B cell (primary cell): ENCODE data around the gene ASIC1. TPM values are rescaled to one million over a fixed set of nuclear protein-coding genes. Genes with fewer than 3 reads are reported as not detected.

Experiments used
- ATAC-seq: fragments of 200-7000 bp; cut with Tn5 transposase; one replicate; pipeline ENCODE4 v1.10.0; 2021; ENCODE audit warnings: low read depth, mild to moderate bottlenecking, moderate number of reproducible peaks, moderate library complexity
- CTCF ChIA-PET: fragments of 350-600 bp; sonication (Branson Sonifier 250); formaldehyde crosslinking; loops from one replicate; lab custom pipeline; 2021; ENCODE audit warnings: antibody characterized with exemption, inconsistent platforms; lab: Charles Lee
- POLR2A ChIA-PET: fragments of 350-600 bp; sonication (Branson Sonifier 250); formaldehyde crosslinking; loops from one replicate; lab custom pipeline; 2021; ENCODE audit warnings: antibody characterized with exemption; lab: Charles Lee
- DNase-seq: peaks from one replicate; pipeline ENCODE4 v3.0.0; 2013
- H2AFZ ChIP-seq: 2 replicates; pipeline ENCODE4 v1.6.1; 2012; ENCODE audit warnings: mild to moderate bottlenecking, low read depth, low read length; ENCODE audit not compliant: insufficient read depth, poor library complexity, severe bottlenecking
- H3K27ac ChIP-seq, 2 donors: 1 replicate in 1 of 2; 2 replicates in 1 of 2; pipeline ENCODE4 v1.5.1; 2012 to 2013; ENCODE audit warnings: low read length in 2 of 2, mild to moderate bottlenecking in 2 of 2, moderate library complexity in 1 of 2
- H3K27me3 ChIP-seq, 4 experiments: fragments of 200-600 bp in 1 of 4; sonication (generic) in 1 of 4; replicated peaks in 1 of 4; 1 replicate in 2 of 4; 2 replicates in 2 of 4; pipeline versions ENCODE4 v1.6.1 to v1.7.0; 2013 to 2016; ENCODE audit warnings: low read length in 3 of 4, mild to moderate bottlenecking in 2 of 4, mixed read lengths in 1 of 4, moderate library complexity in 1 of 4; ENCODE audit not compliant: insufficient read depth in 4 of 4, control insufficient read depth in 3 of 4; ENCODE audit errors: control extremely low read depth in 1 of 4
- H3K36me3 ChIP-seq, 2 experiments: replicated peaks in 1 of 2; 1 replicate in 1 of 2; 2 replicates in 1 of 2; pipeline versions ENCODE4 v1.6.1 to v1.7.1; 2013; ENCODE audit warnings: low read length in 1 of 2; ENCODE audit not compliant: insufficient read depth in 2 of 2, control insufficient read depth in 1 of 2; ENCODE audit errors: control extremely low read depth in 1 of 2, extremely low read depth in 1 of 2
- H3K4me1 ChIP-seq, 2 donors: fragments of 200-600 bp in 1 of 2; sonication (generic) in 1 of 2; 1 replicate in 1 of 2; 2 replicates in 1 of 2; pipeline versions ENCODE4 v1.5.1 to v1.6.1; 2013 to 2017; ENCODE audit warnings: low read length in 2 of 2; ENCODE audit not compliant: control insufficient read depth in 2 of 2, insufficient read depth in 2 of 2
- H3K4me2 ChIP-seq: replicated peaks from 2 replicates; pipeline ENCODE3; 2012; ENCODE audit warnings: mild to moderate bottlenecking, low read depth, low read length; ENCODE audit not compliant: poor library complexity, severe bottlenecking
- H3K4me3 ChIP-seq, 5 experiments: fragments of 200-600 bp in 1 of 5; sonication (generic) in 1 of 5; 1 replicate in 3 of 5; 2 replicates in 2 of 5; pipeline versions ENCODE4 v1.5.1 to v1.7.0; 2011 to 2016; ENCODE audit warnings: low read length in 4 of 5, mild to moderate bottlenecking in 4 of 5, low read depth in 2 of 5, control low read depth in 1 of 5, moderate library complexity in 1 of 5; ENCODE audit not compliant: insufficient read depth in 1 of 5; ENCODE audit errors: control extremely low read depth in 1 of 5, extremely low read depth in 1 of 5
- H3K79me2 ChIP-seq: fragments of 200-600 bp; sonication (generic); one replicate; pipeline ENCODE4 v1.6.0; 2016; ENCODE audit warnings: low read length; ENCODE audit not compliant: control insufficient read depth, insufficient read depth
- H3K9ac ChIP-seq: fragments of 200-600 bp; sonication (generic); 2 replicates; pipeline ENCODE4 v1.6.1; 2017; ENCODE audit warnings: mild to moderate bottlenecking, low read length, moderate library complexity
- H3K9me3 ChIP-seq, 3 donors: one replicate each; pipeline versions ENCODE4 v1.6.1 to v1.7.1; 2013; ENCODE audit warnings: low read length in 2 of 3; ENCODE audit not compliant: control insufficient read depth in 2 of 3, insufficient read depth in 1 of 3; ENCODE audit errors: control extremely low read depth in 1 of 3
- H4K20me1 ChIP-seq: 2 replicates; pipeline ENCODE4 v1.6.0; 2012; ENCODE audit warnings: mild to moderate bottlenecking, low read length; ENCODE audit not compliant: insufficient read depth, control insufficient read depth, poor library complexity, severe bottlenecking
- H3K27ac Mint-ChIP-seq: one replicate; pipeline ENCODE4 v1.8.0; 2021; ENCODE audit warnings: mixed read lengths
- H3K27me3 Mint-ChIP-seq: one replicate; pipeline ENCODE4 v1.8.0; 2021; ENCODE audit warnings: mixed read lengths
- H3K4me1 Mint-ChIP-seq: one replicate; pipeline ENCODE4 v1.8.0; 2021; ENCODE audit warnings: mixed read lengths
- H3K4me3 Mint-ChIP-seq: one replicate; pipeline ENCODE4 v1.8.0; 2021; ENCODE audit warnings: mixed read lengths
- H3K9me3 Mint-ChIP-seq: one replicate; pipeline ENCODE4 v1.8.0; 2022; ENCODE audit warnings: mixed read lengths; ENCODE audit not compliant: insufficient read depth
- CTCF ChIP-seq: fragments of 200-600 bp; IDR thresholded peaks from one replicate; pipeline ENCODE4 v1.8.0; 2022; ENCODE audit warnings: antibody characterized with exemption, mild to moderate bottlenecking
- EZH2 ChIP-seq: IDR thresholded peaks from 2 replicates; pipeline ENCODE4 v1.6.1; 2012; ENCODE audit warnings: borderline replicate concordance, low read depth, mild to moderate bottlenecking, moderate library complexity, low read length; ENCODE audit not compliant: insufficient read depth, poor library complexity, severe bottlenecking
- WGBS: methylation state at CpG from one replicate; pipeline ENCODE4 v1.1.5; 2013; ENCODE audit warnings: missing lambda C conversion rate; ENCODE audit not compliant: insufficient coverage; 5-methylcytosine and 5-hydroxymethylcytosine counted together
- intact Hi-C: fragments of 100-400 bp; cut with micrococcal nuclease; formaldehyde crosslinking; loops from one replicate; pipeline ENCODE4 v1.10.0; 2022
- polyA plus RNA-seq: library from polyadenylated mRNA; depleted of rRNA; stranded (reverse); fragments of >200 nt; gene quantifications from 2 replicates; pipeline ENCODE4 v1.2.3, GENCODE V29; 2012
- total RNA-seq, 2 donors: library from RNA; stranded (reverse); fragments of 120-200 nt in 1 of 2; gene quantifications; 1 replicate in 1 of 2; 2 replicates in 1 of 2; pipeline versions ENCODE4 v1.2.3 to v1.2.4, GENCODE V29; 2013 to 2022

ASIC1 gene
- total and polyA plus RNA-seq, 2 donors (not counting 1 experiment from before 2014, with no cell fraction given), result not detected

GRCh38 chr12:50123203-50123602 lies 65.8 kb downstream of the ASIC1 start:
- no peaks in the 10 kb centered on the region for H3K27me3 ChIP-seq
- no peak for DNase-seq
- peaks cover 6 to 56% of the 10 kb centered on the region in 2 experiments for H3K36me3 ChIP-seq
- ChIA-PET CTCF (no interaction called here), POLR2A (interaction anchor here (0.7 kb wide), 1 partner anchor 23 kb away, joined by 3 read pairs; no protein-coding TSS in a partner anchor)
- Mint-ChIP-seq H3K27me3 (no peaks in the 10 kb centered on the region), H3K27ac (no peak overlapping the region), H3K9me3 (no peaks in the 10 kb centered on the region), H3K4me3 (no peak overlapping the region), H3K4me1 (peaks cover 22% of the 10 kb centered on the region)
- H2AFZ ChIP-seq, result no peak overlapping the region
- H3K79me2 ChIP-seq, result peaks cover 92% of the 10 kb centered on the region
- no peak overlapping the region for H3K4me3 ChIP-seq
- no peak overlapping the region for H3K27ac ChIP-seq
- no peak overlapping the region for H3K9ac ChIP-seq
- 33% methylated on average over 1 of the region's 2 CpGs for WGBS
- TF ChIP-seq EZH2, result no peak
- no peak for TF ChIP-seq CTCF
- no peaks in the 10 kb centered on the region for H3K9me3 ChIP-seq
- H3K4me1 ChIP-seq, result peaks cover 3 to 4% of the 10 kb centered on the region in 2 donors
- peaks cover 54% of the 10 kb centered on the region for H4K20me1 ChIP-seq
- H3K4me2 ChIP-seq, result no peak overlapping the region
- intact Hi-C loops, result no loop called here
- ATAC-seq, result no peak

GRCh38 chr12:50127546-50127945 lies 70.2 kb downstream of the ASIC1 start:
- no peak overlapping the region for H3K4me2 ChIP-seq
- TF ChIP-seq EZH2, result no peak
- no peak for TF ChIP-seq CTCF
- no peak overlapping the region for H3K4me3 Mint-ChIP-seq
- peak overlapping the region; percentile 16 for H3K27ac Mint-ChIP-seq
- H3K9me3 ChIP-seq, result no peaks in the 10 kb centered on the region
- H3K4me3 ChIP-seq, result no peak overlapping the region
- H3K9me3 Mint-ChIP-seq, result no peaks in the 10 kb centered on the region
- ChIA-PET POLR2A (no interaction called here), CTCF (interaction anchor here (0.6 to 1.2 kb wide), 3 partner anchors 20 to 1336 kb away, joined by 3 to 8 read pairs (median 4); no protein-coding TSS in a partner anchor)
- no peak overlapping the region for H3K9ac ChIP-seq
- DNase-seq, result no peak
- H3K36me3 ChIP-seq, result peaks cover 4 to 57% of the 10 kb centered on the region in 2 experiments
- no peaks in the 10 kb centered on the region for H3K27me3 Mint-ChIP-seq
- no peak overlapping the region for H2AFZ ChIP-seq
- peaks cover 7 to 10% of the 10 kb centered on the region in 2 donors for H3K4me1 ChIP-seq
- H3K4me1 Mint-ChIP-seq, result peaks cover 25% of the 10 kb centered on the region
- WGBS, result 100% methylated on average over 1 of the region's 2 CpGs
- intact Hi-C loops, result no loop called here
- H3K79me2 ChIP-seq, result peaks cover 67% of the 10 kb centered on the region
- H3K27me3 ChIP-seq, result no peaks in the 10 kb centered on the region
- H3K27ac ChIP-seq, result no peak overlapping the region
- no peak for ATAC-seq
- H4K20me1 ChIP-seq, result peaks cover 34% of the 10 kb centered on the region
